Gastroesophageal sphincter (tissue), 4 donors: Measurements from ENCODE around the gene HINFP. TPM values are rescaled to one million over a fixed set of nuclear protein-coding genes. Genes with fewer than 3 reads are reported as not detected.

ENCODE experiments used
- ATAC-seq: fragments of 150-250 bp; one replicate; pipeline ENCODE4 v1.9.1; 2016; ENCODE audit warnings: mild to moderate bottlenecking, moderate library complexity
- H3K27ac ChIP-seq, 4 donors: fragments of 200-600 bp; sonication (generic) in 3 of 4; 1 replicate in 3 of 4; 2 replicates in 1 of 4; pipeline ENCODE4 v1.5.1; 2016 to 2019
- H3K27me3 ChIP-seq: fragments of 200-600 bp; sonication (generic); one replicate; pipeline ENCODE4 v1.5.1; 2019
- H3K36me3 ChIP-seq, 2 donors: fragments of 200-600 bp; sonication (generic); one replicate each; pipeline ENCODE4 v1.5.1; 2019; ENCODE audit warnings: control low read depth in 1 of 2
- H3K4me1 ChIP-seq, 3 donors: fragments of 200-600 bp; sonication (generic); 1 replicate in 2 of 3; 2 replicates in 1 of 3; pipeline ENCODE4 v1.5.1; 2016 to 2019; ENCODE audit warnings: control low read depth in 2 of 3
- H3K4me3 ChIP-seq, 2 donors: fragments of 200-600 bp; sonication (generic); one replicate each; pipeline ENCODE4 v1.5.1; 2019; ENCODE audit warnings: mild to moderate bottlenecking in 1 of 2, moderate library complexity in 1 of 2
- H3K9me3 ChIP-seq, 3 donors: fragments of 200-600 bp; sonication (generic); one replicate each; pipeline ENCODE4 v1.5.1; 2017 to 2019; ENCODE audit warnings: control low read depth in 2 of 3
- CTCF ChIP-seq, 4 experiments: fragments of 200-600 bp in 2 of 4; fragments of 450-650 bp in 2 of 4; sonication (generic) in 1 of 4; IDR thresholded peaks; one replicate each; pipeline ENCODE4 v1.5.1; 2017 to 2019; ENCODE audit warnings: antibody characterized with exemption in 4 of 4, mild to moderate bottlenecking in 2 of 4, moderate library complexity in 2 of 4
- EP300 ChIP-seq: sonication (generic); formaldehyde crosslinking; IDR thresholded peaks from one replicate; pipeline ENCODE4 v1.6.1; 2017; ENCODE audit warnings: antibody characterized with exemption, mild to moderate bottlenecking
- POLR2A ChIP-seq, 2 donors: fragments of 450-650 bp; IDR thresholded peaks; one replicate each; pipeline ENCODE4 v1.6.1; 2017; ENCODE audit warnings: antibody characterized with exemption in 2 of 2, mild to moderate bottlenecking in 2 of 2, moderate library complexity in 1 of 2
- POLR2AphosphoS5 ChIP-seq: sonication (generic); formaldehyde crosslinking; IDR thresholded peaks from one replicate; pipeline ENCODE4 v1.6.1; 2017; ENCODE audit warnings: antibody characterized with exemption
- WGBS, 2 donors: methylation state at CpG; one replicate each; pipeline ENCODE4 v1.1.5; 2018; ENCODE audit warnings: low coverage in 1 of 2; 5-methylcytosine and 5-hydroxymethylcytosine counted together
- total RNA-seq, 4 donors: library from RNA; depleted of rRNA; stranded (reverse); fragments of >200 nt; gene quantifications; one replicate each; pipeline ENCODE4 v1.1.0, GENCODE V29; 2016

Gene HINFP
- total RNA-seq, 4 donors from 2014 or later: 19.0 to 30.2 (median 23.3) TPM

- Histone ChIP-seq H3K27me3 (no peaks in the 10 kb centered on the region), H3K4me3 (peak overlapping the region; percentile 70 to 93), H3K9me3 (no peaks in the 10 kb centered on the region), H3K36me3 (peaks cover 0 to 27% of the 10 kb centered on the region in 2 donors), H3K4me1 (peaks cover 0 to 19% (median 4%) of the 10 kb centered on the region in 3 donors), H3K27ac (peak overlapping the region; percentile 88 to 98 (median 97))
- TF ChIP-seq POLR2AphosphoS5 (peak; percentile 41), POLR2A (IDR thresholded peaks at IDR 0.05) (peak in 1 of 2 donors; percentile 21), EP300 (no peak), CTCF (IDR thresholded peaks at IDR 0.05) (no peak)
- ATAC-seq: peak; percentile 72
- 60% methylated on average over 1 of the region's 15 CpGs; no CpG with 5 or more reads in 1 of the 2 donors for WGBS, 2 donors
These were observed 47.9 kb downstream of the HINFP start for GRCh38 chr11:119169282-119169719.

GRCh38 chr11:119172513-119172912 is 51.1 kb downstream of the HINFP start:
- Histone ChIP-seq H3K4me1 (peaks cover 0 to 26% (median 4%) of the 10 kb centered on the region in 3 donors), H3K9me3 (no peaks in the 10 kb centered on the region), H3K27me3 (no peaks in the 10 kb centered on the region), H3K4me3 (no peak overlapping the region), H3K27ac (no peak overlapping the region), H3K36me3 (peaks cover 0 to 58% of the 10 kb centered on the region in 2 donors)
- ATAC-seq: no peak
- WGBS, 2 donors: no CpG with 5 or more reads among the region's 2 CpGs
- TF ChIP-seq POLR2AphosphoS5 (no peak), POLR2A (IDR thresholded peaks at IDR 0.05) (no peak), CTCF (IDR thresholded peaks at IDR 0.05) (no peak), EP300 (no peak)

GRCh38 chr11:119173453-119173852 is 52.1 kb downstream of the HINFP start:
- 84% methylated on average over 8 of the region's 21 CpGs; no CpG with 5 or more reads in 1 of the 2 donors for WGBS, 2 donors
- no peak overlapping the region for H3K27ac ChIP-seq
- no peaks in the 10 kb centered on the region for H3K27me3 ChIP-seq
- no peak for TF ChIP-seq CTCF (IDR thresholded peaks at IDR 0.05)
- TF ChIP-seq POLR2A (IDR thresholded peaks at IDR 0.05): no peak
- no peak for TF ChIP-seq EP300
- no peak for TF ChIP-seq POLR2AphosphoS5
- H3K4me1 ChIP-seq: peaks cover 0 to 22% (median 4%) of the 10 kb centered on the region in 3 donors
- H3K36me3 ChIP-seq: peaks cover 0 to 66% of the 10 kb centered on the region in 2 donors
- no peaks in the 10 kb centered on the region for H3K9me3 ChIP-seq
- no peak for ATAC-seq
- no peak overlapping the region for H3K4me3 ChIP-seq

- no peak overlapping the region for H3K27ac ChIP-seq
- H3K36me3 ChIP-seq: peaks cover 0 to 78% of the 10 kb centered on the region in 2 donors
- TF ChIP-seq POLR2AphosphoS5: no peak
- no peak for TF ChIP-seq EP300
- TF ChIP-seq POLR2A (IDR thresholded peaks at IDR 0.05): no peak
- no peak for TF ChIP-seq CTCF (IDR thresholded peaks at IDR 0.05)
- H3K4me3 ChIP-seq: no peak overlapping the region
- H3K27me3 ChIP-seq: no peaks in the 10 kb centered on the region
- H3K9me3 ChIP-seq: no peaks in the 10 kb centered on the region
- no peak for ATAC-seq
- 60% methylated on average over 6 of the region's 6 CpGs; no CpG with 5 or more reads in 1 of the 2 donors for WGBS, 2 donors
- H3K4me1 ChIP-seq: peaks cover 0 to 7% (median 0%) of the 10 kb centered on the region in 3 donors
These were observed 54.2 kb downstream of the HINFP start for GRCh38 chr11:119175493-119176077.

- Histone ChIP-seq H3K27ac (no peak overlapping the region), H3K36me3 (peaks cover 0 to 88% of the 10 kb centered on the region in 2 donors), H3K4me1 (peaks cover 0 to 7% (median 0%) of the 10 kb centered on the region in 3 donors), H3K4me3 (no peak overlapping the region), H3K9me3 (no peaks in the 10 kb centered on the region), H3K27me3 (no peaks in the 10 kb centered on the region)
- TF ChIP-seq EP300 (no peak), POLR2AphosphoS5 (no peak), POLR2A (IDR thresholded peaks at IDR 0.05) (no peak), CTCF (IDR thresholded peaks at IDR 0.05) (no peak)
- no peak for ATAC-seq
- WGBS, 2 donors: 58 to 61% methylated on average over 4 of the region's 4 CpGs
These were observed 56.8 kb downstream of the HINFP start for GRCh38 chr11:119178166-119178680.
